H1 (cell line): ENCODE measurements around the gene SOX4. TPM values are rescaled to one million over a fixed set of nuclear protein-coding genes. Genes with fewer than 3 reads are reported as not detected.

Source experiments
- CTCF ChIA-PET: fragments of 300-600 bp; sonication (Branson Sonifier 250); formaldehyde crosslinking; loops from one replicate; lab custom pipeline; 2021; ENCODE audit not compliant: partially characterized antibody; lab: Charles Lee
- POLR2A ChIA-PET: fragments of 300-600 bp; sonication (Branson Sonifier 250); formaldehyde crosslinking; loops from one replicate; lab custom pipeline; 2021; ENCODE audit warnings: inconsistent platforms; ENCODE audit not compliant: partially characterized antibody; lab: Charles Lee
- DNase-seq, 2 experiments: peaks; one replicate each; pipeline versions ENCODE4 v3.0.0 to v3.0.0-alpha.2; 2010 to 2022; ENCODE audit warnings: low spot score in 2 of 2, low read depth in 1 of 2, mixed read lengths in 1 of 2
- FAIRE-seq: peaks from 2 replicates; lab custom pipeline; 2011; peaks lifted over from hg19 to GRCh38; lab: Jason Lieb, UNC
- H2AFZ ChIP-seq: 2 replicates; pipeline ENCODE4 v1.8.1; 2012; ENCODE audit warnings: low read length, inconsistent platforms
- H2AK5ac ChIP-seq: 2 replicates; pipeline ENCODE4 v1.6.1; 2013; ENCODE audit warnings: low read depth, low read length
- H2BK120ac ChIP-seq: replicated peaks from 2 replicates; pipeline ENCODE3; 2013; ENCODE audit warnings: low read depth, low read length, inconsistent platforms
- H2BK12ac ChIP-seq: 2 replicates; pipeline ENCODE4 v1.6.1; 2013; ENCODE audit warnings: low read depth, low read length
- H2BK15ac ChIP-seq: 2 replicates; pipeline ENCODE4 v1.6.1; 2013; ENCODE audit warnings: low read length
- H2BK20ac ChIP-seq: 2 replicates; pipeline ENCODE4 v1.6.1; 2013; ENCODE audit warnings: low read length
- H2BK5ac ChIP-seq: 2 replicates; pipeline ENCODE4 v1.6.1; 2013; ENCODE audit warnings: low read depth, low read length
- H3K14ac ChIP-seq: 2 replicates; pipeline ENCODE4 v1.6.1; 2013; ENCODE audit warnings: inconsistent platforms; ENCODE audit not compliant: insufficient read length
- H3K18ac ChIP-seq: 2 replicates; pipeline ENCODE4 v1.6.1; 2013; ENCODE audit warnings: low read length; ENCODE audit errors: extremely low read depth
- H3K23ac ChIP-seq: 2 replicates; pipeline ENCODE4 v1.6.1; 2013; ENCODE audit warnings: inconsistent platforms; ENCODE audit not compliant: insufficient read length
- H3K23me2 ChIP-seq: 2 replicates; pipeline ENCODE4 v1.6.1; 2013; ENCODE audit warnings: low read depth, low read length
- H3K27ac ChIP-seq: 2 replicates; pipeline ENCODE4 v1.6.1; 2011; ENCODE audit warnings: low read depth, low read length, inconsistent platforms
- H3K27me3 ChIP-seq, 4 experiments: replicated peaks in 1 of 4; 1 replicate in 1 of 4; 2 replicates in 3 of 4; pipeline versions ENCODE4 v1.6.1 to v1.8.1; 2011 to 2013; ENCODE audit warnings: low read length in 3 of 4, mild to moderate bottlenecking in 3 of 4, inconsistent platforms in 2 of 4, mixed read lengths in 2 of 4, moderate library complexity in 1 of 4; ENCODE audit not compliant: control insufficient read depth in 3 of 4, insufficient read depth in 3 of 4; ENCODE audit errors: extremely low read depth in 1 of 4
- H3K36me3 ChIP-seq, 4 experiments: 2 replicates each; pipeline versions ENCODE4 v1.6.1 to v1.8.1; 2011 to 2013; ENCODE audit warnings: mild to moderate bottlenecking in 4 of 4, low read length in 3 of 4, moderate library complexity in 2 of 4, control low read depth in 1 of 4, inconsistent platforms in 1 of 4; ENCODE audit not compliant: insufficient read depth in 4 of 4, control insufficient read depth in 2 of 4
- H3K4ac ChIP-seq: replicated peaks from 2 replicates; pipeline ENCODE3; 2013; ENCODE audit warnings: low read length, low read depth, mixed read lengths, inconsistent platforms; ENCODE audit not compliant: insufficient read length
- H3K4me1 ChIP-seq, 4 experiments: replicated peaks in 1 of 4; 1 replicate in 1 of 4; 2 replicates in 3 of 4; pipeline versions ENCODE4 v1.6.1 to v1.8.1; 2011 to 2013; ENCODE audit warnings: low read length in 3 of 4, inconsistent platforms in 2 of 4, mixed read lengths in 1 of 4; ENCODE audit not compliant: insufficient read depth in 4 of 4, control insufficient read depth in 3 of 4
- H3K4me2 ChIP-seq, 2 experiments: 2 replicates each; pipeline versions ENCODE4 v1.6.1 to v1.8.1; 2011 to 2013; ENCODE audit warnings: low read depth in 2 of 2, low read length in 2 of 2, control low read depth in 1 of 2, inconsistent platforms in 1 of 2, mild to moderate bottlenecking in 1 of 2; ENCODE audit not compliant: insufficient read depth in 1 of 2
- H3K4me3 ChIP-seq, 4 experiments: fragments of 200-600, 300-600 bp in 1 of 4; sonication (generic), shearing (Covaris generic), sonication (Bioruptor Twin) in 1 of 4; 2 replicates each; pipeline versions ENCODE4 v1.5.1 to v1.8.1; 2011 to 2016; ENCODE audit warnings: low read length in 4 of 4, low read depth in 3 of 4, control low read depth in 2 of 4, inconsistent platforms in 2 of 4, mild to moderate bottlenecking in 2 of 4, mixed read lengths in 1 of 4, moderate library complexity in 1 of 4; ENCODE audit not compliant: insufficient read depth in 2 of 4; ENCODE audit errors: extremely low read depth in 1 of 4
- H3K56ac ChIP-seq: replicated peaks from 2 replicates; pipeline ENCODE3; 2013; ENCODE audit warnings: low read depth, mild to moderate bottlenecking, mixed read lengths, low read length, inconsistent platforms; ENCODE audit not compliant: insufficient read length
- H3K79me1 ChIP-seq: 2 replicates; pipeline ENCODE4 v1.6.1; 2013; ENCODE audit warnings: low read depth, low read length, control low read depth
- H3K79me2 ChIP-seq, 2 experiments: 2 replicates each; pipeline versions ENCODE4 v1.6.1 to v1.8.1; 2012 to 2013; ENCODE audit warnings: low read length in 2 of 2, mild to moderate bottlenecking in 2 of 2, inconsistent platforms in 1 of 2; ENCODE audit not compliant: insufficient read depth in 2 of 2, control insufficient read depth in 1 of 2
- H3K9ac ChIP-seq, 4 experiments: replicated peaks in 1 of 4; 1 replicate in 1 of 4; 2 replicates in 3 of 4; pipeline versions ENCODE4 v1.6.1 to v1.8.1; 2011 to 2013; ENCODE audit warnings: low read depth in 3 of 4, low read length in 3 of 4, control low read depth in 2 of 4, mild to moderate bottlenecking in 2 of 4, moderate library complexity in 2 of 4, inconsistent platforms in 1 of 4; ENCODE audit errors: extremely low read depth in 1 of 4
- H3K9me3 ChIP-seq, 2 experiments: 2 replicates each; pipeline versions ENCODE4 v1.6.1 to v1.8.1; 2012 to 2013; ENCODE audit warnings: mild to moderate bottlenecking in 2 of 2, moderate library complexity in 2 of 2, control low read depth in 1 of 2, inconsistent platforms in 1 of 2, low read depth in 1 of 2, low read length in 1 of 2, mixed read lengths in 1 of 2; ENCODE audit not compliant: insufficient read depth in 2 of 2
- H4K20me1 ChIP-seq, 2 experiments: replicated peaks in 1 of 2; 2 replicates each; pipeline versions ENCODE3 to v1.8.1; 2011 to 2013; ENCODE audit warnings: inconsistent platforms in 2 of 2, low read length in 2 of 2, mild to moderate bottlenecking in 1 of 2; ENCODE audit not compliant: insufficient read depth in 2 of 2, control insufficient read depth in 1 of 2
- H4K5ac ChIP-seq: 2 replicates; pipeline ENCODE4 v1.6.1; 2013; ENCODE audit warnings: low read length, low read depth, mixed read lengths, inconsistent platforms; ENCODE audit not compliant: insufficient read length
- H4K8ac ChIP-seq: 2 replicates; pipeline ENCODE4 v1.8.0; 2013; ENCODE audit warnings: mild to moderate bottlenecking, moderate library complexity, low read length, inconsistent platforms; ENCODE audit not compliant: insufficient read depth; ENCODE audit errors: extremely low read depth
- H4K91ac ChIP-seq: replicated peaks from 2 replicates; pipeline ENCODE3; 2013; ENCODE audit warnings: low read length, mixed read lengths, inconsistent platforms; ENCODE audit not compliant: insufficient read length
- EZH2 ChIP-seq: fragments of 200-600 bp; sonication (generic); IDR thresholded peaks from 2 replicates; pipeline ENCODE4 v1.7.1; 2012; ENCODE audit warnings: low read depth, mild to moderate bottlenecking, moderate library complexity, low read length, inconsistent platforms; ENCODE audit not compliant: severe bottlenecking
- MAFK ChIP-seq: IDR thresholded peaks from 2 replicates; pipeline ENCODE4 v1.6.1; 2012; ENCODE audit warnings: low read depth, mild to moderate bottlenecking, improper control_type of control experiment, low read length
- TAF7 ChIP-seq: optimal IDR thresholded peaks from 2 replicates; pipeline ENCODE3; 2011; ENCODE audit warnings: low read depth, mild to moderate bottlenecking, inconsistent platforms, low read length, moderate library complexity, borderline replicate concordance
- YY1 ChIP-seq: IDR thresholded peaks from 2 replicates; pipeline ENCODE4 v1.6.1; 2011; ENCODE audit warnings: low read depth, mild to moderate bottlenecking, low read length
- WGBS, 2 experiments: shearing (Covaris generic) in 1 of 2; methylation state at CpG; one replicate each; pipeline versions ENCODE4 v1.1.6 to v1.1.7; 2013 to 2015; ENCODE audit warnings: low lambda C conversion rate in 2 of 2, mixed read lengths in 2 of 2, inconsistent platforms in 1 of 2, low coverage in 1 of 2, missing lambda C conversion rate in 1 of 2; ENCODE audit not compliant: insufficient replicate concordance in 2 of 2, insufficient coverage in 1 of 2, insufficient read length in 1 of 2; ENCODE audit errors: extremely low coverage in 1 of 2, missing lambda C conversion rate in 1 of 2; 5-methylcytosine and 5-hydroxymethylcytosine counted together
- polyA plus RNA-seq, 7 experiments: library from polyadenylated mRNA; depleted of rRNA in 3 of 7; stranded (reverse) in 5 of 7; unstranded in 2 of 7; fragments of >200 nt in 5 of 7; fragments of 200-250 nt in 2 of 7; gene quantifications; 1 replicate in 5 of 7; 2 replicates in 1 of 7; 4 replicates in 1 of 7; pipeline versions ENCODE4 v1.2.1 to v1.2.3, GENCODE V29; 2011 to 2013; ENCODE audit warnings: missing spikeins in 2 of 7, mixed read lengths in 2 of 7
- total RNA-seq: library from RNA; stranded (reverse); fragmentation: NEBNext Ultra II Directional; extraction: Animal tissue kit (Norgen Biotek cat#: 25700); gene quantifications from 2 replicates; pipeline ENCODE4 v1.2.1, GENCODE V29; 2021

The SOX4 gene
- total and polyA plus RNA-seq, 2 of the 8 experiments (the other 6 are each of a cell fraction or from before 2014, with no cell fraction given), result 14.1 to 169 TPM

DNA sequence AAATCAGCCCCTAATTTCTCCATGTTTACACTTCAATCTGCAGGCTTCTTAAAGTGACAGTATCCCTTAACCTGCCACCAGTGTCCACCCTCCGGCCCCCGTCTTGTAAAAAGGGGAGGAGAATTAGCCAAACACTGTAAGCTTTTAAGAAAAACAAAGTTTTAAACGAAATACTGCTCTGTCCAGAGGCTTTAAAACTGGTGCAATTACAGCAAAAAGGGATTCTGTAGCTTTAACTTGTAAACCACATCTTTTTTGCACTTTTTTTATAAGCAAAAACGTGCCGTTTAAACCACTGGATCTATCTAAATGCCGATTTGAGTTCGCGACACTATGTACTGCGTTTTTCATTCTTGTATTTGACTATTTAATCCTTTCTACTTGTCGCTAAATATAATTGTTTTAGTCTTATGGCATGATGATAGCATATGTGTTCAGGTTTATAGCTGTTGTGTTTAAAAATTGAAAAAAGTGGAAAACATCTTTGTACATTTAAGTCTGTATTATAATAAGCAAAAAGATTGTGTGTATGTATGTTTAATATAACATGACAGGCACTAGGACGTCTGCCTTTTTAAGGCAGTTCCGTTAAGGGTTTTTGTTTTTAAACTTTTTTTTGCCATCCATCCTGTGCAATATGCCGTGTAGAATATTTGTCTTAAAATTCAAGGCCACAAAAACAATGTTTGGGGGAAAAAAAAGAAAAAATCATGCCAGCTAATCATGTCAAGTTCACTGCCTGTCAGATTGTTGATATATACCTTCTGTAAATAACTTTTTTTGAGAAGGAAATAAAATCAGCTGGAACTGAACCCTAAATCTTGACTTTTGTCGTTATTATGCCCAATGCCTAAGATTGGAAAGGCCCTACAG lies 4.5 kb downstream of the SOX4 start:
- TF ChIP-seq TAF7 (peak; percentile 6), YY1 (no peak), EZH2 (no peak), MAFK (no peak)
- Histone ChIP-seq H2AK5ac (no peak overlapping the region), H4K8ac (no peak overlapping the region), H3K79me2 (peaks cover 29 to 69% of the 10 kb centered on the region in 2 experiments), H3K23ac (no peak overlapping the region), H2BK15ac (no peak overlapping the region), H4K5ac (peak overlapping the region; percentile 45), H3K18ac (no peak overlapping the region), H3K9me3 (no peaks in the 10 kb centered on the region), H2BK5ac (no peak overlapping the region), H2AFZ (no peak overlapping the region), H3K27ac (no peak overlapping the region), H4K91ac (no peak overlapping the region), H3K14ac (no peak overlapping the region), H2BK20ac (no peak overlapping the region), H3K4ac (no peak overlapping the region), H2BK12ac (no peak overlapping the region), H3K9ac (peak overlapping the region in 2 of 4 experiments; percentile 12 to 91; a peak in 3 of 7 replicates), H4K20me1 (peaks cover 6 to 7% of the 10 kb centered on the region in 2 experiments), H3K79me1 (no peaks in the 10 kb centered on the region), H3K23me2 (peaks cover 9% of the 10 kb centered on the region), H3K27me3 (no peaks in the 10 kb centered on the region), H3K4me1 (peaks cover 0 to 13% (median 6%) of the 10 kb centered on the region in 4 experiments; a peak in 6 of 7 replicates), H3K56ac (no peak overlapping the region), H3K4me2 (peak overlapping the region; percentile 80 to 87), H3K4me3 (peak overlapping the region; percentile 51 to 97 (median 75)), H3K36me3 (peaks cover 0 to 30% (median 6%) of the 10 kb centered on the region in 4 experiments; a peak in 2 of 8 replicates), H2BK120ac (no peak overlapping the region)
- ChIA-PET CTCF (interaction anchor here (0.6 to 2.1 kb wide), 7 partner anchors 10 to 333 kb away, joined by 3 to 5 read pairs (median 3); no protein-coding TSS in a partner anchor), POLR2A (interaction anchor here (0.6 to 10.3 kb wide), 6 partner anchors 10 to 476 kb away, joined by 3 to 161 read pairs (median 6); no protein-coding TSS in a partner anchor)
- FAIRE-seq (no peak), DNase-seq (no peak)
- WGBS, 2 experiments, result 9% methylated on average over 14 of the region's 14 CpGs; no CpG with 5 or more reads in 1 of the 2 experiments
